HepG2 (cell line): ENCODE results near the gene PCGF2. TPM values are rescaled to one million over a fixed set of nuclear protein-coding genes. Genes with fewer than 3 reads are reported as not detected.
A peak's percentile ranks its signal among the peaks of the same experiment; 100 is the strongest.

Experiments used
- JUN ChIP-seq: sonication (generic); formaldehyde crosslinking; IDR thresholded peaks from 2 replicates; pipeline ENCODE4 v1.4.0; 2020; ENCODE audit warnings: mild to moderate bottlenecking, missing genetic modification reagents
- KLF12 ChIP-seq: sonication (generic); formaldehyde crosslinking; IDR thresholded peaks from 2 replicates; pipeline ENCODE4 v1.4.0; 2020; ENCODE audit warnings: missing genetic modification reagents, borderline replicate concordance
- MEIS1 ChIP-seq: sonication (generic); formaldehyde crosslinking; IDR thresholded peaks from 2 replicates; pipeline ENCODE4 v1.9.0; 2021; ENCODE audit warnings: mild to moderate bottlenecking, missing genetic modification reagents, moderate library complexity, borderline replicate concordance
- SALL1 ChIP-seq: sonication (generic); formaldehyde crosslinking; IDR thresholded peaks from 2 replicates; pipeline ENCODE4 v1.8.0; 2022; ENCODE audit warnings: mild to moderate bottlenecking, missing genetic modification reagents
- SP5 ChIP-seq: IDR thresholded peaks from 2 replicates; pipeline ENCODE4 v1.6.1; 2016; ENCODE audit warnings: low read depth, borderline replicate concordance
- TCF12 ChIP-seq, 2 experiments: fragments of 450-650 bp in 1 of 2; sonication (generic) in 1 of 2; formaldehyde crosslinking in 1 of 2; IDR thresholded peaks; 2 replicates each; pipeline versions ENCODE4 v1.6.1 to v1.8.0; 2017 to 2022; ENCODE audit warnings: antibody characterized with exemption in 1 of 2, mild to moderate bottlenecking in 1 of 2, missing genetic modification reagents in 1 of 2, moderate library complexity in 1 of 2
- ZNF577 ChIP-seq: sonication (generic); formaldehyde crosslinking; IDR thresholded peaks from 2 replicates; pipeline ENCODE4 v1.4.0; 2020; ENCODE audit warnings: mild to moderate bottlenecking, low read depth, missing genetic modification reagents, borderline replicate concordance
- ZNF709 ChIP-seq: sonication (generic); formaldehyde crosslinking; IDR thresholded peaks from 2 replicates; pipeline ENCODE4 v1.5.0; 2020; ENCODE audit warnings: mild to moderate bottlenecking, missing genetic modification reagents
- ZNF790 ChIP-seq: sonication (generic); formaldehyde crosslinking; IDR thresholded peaks from 2 replicates; pipeline ENCODE4 v1.8.0; 2022; ENCODE audit warnings: missing genetic modification reagents, mild to moderate bottlenecking, borderline replicate concordance
- ZNF883 ChIP-seq: sonication (generic); formaldehyde crosslinking; IDR thresholded peaks from 2 replicates; pipeline ENCODE4 v1.5.1; 2020; ENCODE audit warnings: mild to moderate bottlenecking, missing genetic modification reagents; ENCODE audit errors: not compliant biosample characterization
- ZNF891 ChIP-seq: sonication (generic); formaldehyde crosslinking; IDR thresholded peaks from 2 replicates; pipeline ENCODE4 v1.5.0; 2020; ENCODE audit warnings: mild to moderate bottlenecking, missing genetic modification reagents
- polyA plus RNA-seq, 8 experiments: library from polyadenylated mRNA; depleted of rRNA in 3 of 8; stranded (reverse) in 7 of 8; unstranded in 1 of 8; fragments of >200 nt; fragmentation: Illumina TruSeq in 4 of 8; extraction: Trizol in 4 of 8; gene quantifications; 2 replicates each; pipeline versions ENCODE4 v1.2.1 to v1.2.3, GENCODE V29; 2011 to 2016; ENCODE audit warnings: low read depth in 4 of 8, missing spikeins in 1 of 8, mixed read lengths in 1 of 8; ENCODE audit not compliant: insufficient read depth in 1 of 8
- total RNA-seq, 5 experiments: library from RNA; depleted of rRNA; stranded (reverse); fragments of >200 nt; fragmentation: Illumina TruSeq; extraction: Trizol; gene quantifications; 2 replicates each; pipeline ENCODE4 v1.2.3, GENCODE V29; 2016; ENCODE audit warnings: low read depth in 1 of 5
- TF ChIP-seq, protein P1 (sequence below), 2 experiments: sonication (generic) in 1 of 2; formaldehyde crosslinking in 1 of 2; IDR thresholded peaks; 2 replicates each; pipeline versions ENCODE4 v1.5.1 to v1.6.1; 2011 to 2020; ENCODE audit warnings: borderline replicate concordance in 1 of 2, low read depth in 1 of 2, low read length in 1 of 2, mild to moderate bottlenecking in 1 of 2, missing genetic modification reagents in 1 of 2, moderate library complexity in 1 of 2
- TF ChIP-seq, protein P2 (sequence below): sonication (generic); formaldehyde crosslinking; IDR thresholded peaks from 2 replicates; pipeline ENCODE4 v1.5.0; 2020; ENCODE audit warnings: mild to moderate bottlenecking, missing genetic modification reagents
- TF ChIP-seq, protein P3 (sequence below): IDR thresholded peaks from 2 replicates; pipeline ENCODE4 v1.6.1; 2016; ENCODE audit warnings: mild to moderate bottlenecking
- TF ChIP-seq, protein P4 (sequence below): sonication (generic); formaldehyde crosslinking; IDR thresholded peaks from 2 replicates; pipeline ENCODE4 v1.4.0; 2020; ENCODE audit warnings: mild to moderate bottlenecking, missing genetic modification reagents
- TF ChIP-seq, protein P5 (sequence below): sonication (generic); formaldehyde crosslinking; IDR thresholded peaks from 2 replicates; pipeline ENCODE4 v1.8.0; 2022; ENCODE audit warnings: mild to moderate bottlenecking, missing genetic modification reagents; ENCODE audit not compliant: insufficient replicate concordance
- TF ChIP-seq, protein P6 (sequence below): sonication (generic); formaldehyde crosslinking; IDR thresholded peaks from 2 replicates; pipeline ENCODE4 v1.4.0; 2020; ENCODE audit warnings: missing genetic modification reagents

The PCGF2 gene
- total and polyA plus RNA-seq, 2 of the 13 experiments (the other 11 are each of a cell fraction or from before 2014, with no cell fraction given) = 11.6 to 29.4 TPM

DNA sequence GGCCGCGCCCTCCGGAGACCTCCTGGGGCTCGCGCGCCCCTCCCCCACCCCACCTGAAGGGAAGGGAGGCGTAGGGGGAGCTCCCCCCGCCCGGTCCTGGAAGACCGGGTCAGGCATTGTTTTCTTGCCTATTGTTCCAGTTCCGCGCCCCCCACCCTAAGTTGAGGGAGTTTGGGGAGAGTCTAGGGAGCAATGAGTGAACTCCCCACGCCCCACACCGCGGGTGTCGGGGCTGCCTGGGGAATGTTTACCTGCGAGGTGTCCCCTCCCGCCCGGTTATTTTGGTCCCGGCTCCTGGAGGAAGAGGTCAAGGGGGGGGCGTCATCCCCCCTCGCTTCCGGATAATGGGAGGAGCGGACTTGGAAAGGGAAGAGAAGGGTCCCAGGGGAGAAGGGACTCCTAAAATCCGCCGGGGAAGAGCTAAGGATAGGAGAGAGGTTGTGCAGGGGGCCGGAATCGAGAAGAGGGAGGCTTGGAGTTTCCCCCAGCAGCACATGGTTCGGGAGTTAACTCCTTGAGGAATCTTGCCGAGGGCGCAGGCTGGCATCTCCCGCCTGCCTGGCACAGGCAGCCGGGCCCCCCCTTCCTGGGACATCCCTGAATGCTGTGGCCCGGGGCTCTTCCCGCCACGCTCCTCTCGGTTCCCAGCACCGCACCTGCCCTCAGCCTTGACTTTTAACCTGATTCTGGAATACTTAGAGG, 42.2 kb downstream of the PCGF2 start (continued):
- TF ChIP-seq, protein P1, sequence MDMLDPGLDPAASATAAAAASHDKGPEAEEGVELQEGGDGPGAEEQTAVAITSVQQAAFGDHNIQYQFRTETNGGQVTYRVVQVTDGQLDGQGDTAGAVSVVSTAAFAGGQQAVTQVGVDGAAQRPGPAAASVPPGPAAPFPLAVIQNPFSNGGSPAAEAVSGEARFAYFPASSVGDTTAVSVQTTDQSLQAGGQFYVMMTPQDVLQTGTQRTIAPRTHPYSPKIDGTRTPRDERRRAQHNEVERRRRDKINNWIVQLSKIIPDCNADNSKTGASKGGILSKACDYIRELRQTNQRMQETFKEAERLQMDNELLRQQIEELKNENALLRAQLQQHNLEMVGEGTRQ (IDR thresholded peaks at IDR 0.05; ENCODE audit: low read depth, low read length) = no peak
- TF ChIP-seq, protein P1 (CRISPR knock-in tag; IDR thresholded peaks at IDR 0.05; ENCODE audit: borderline replicate concordance) = no peak
- TF ChIP-seq, protein P2, sequence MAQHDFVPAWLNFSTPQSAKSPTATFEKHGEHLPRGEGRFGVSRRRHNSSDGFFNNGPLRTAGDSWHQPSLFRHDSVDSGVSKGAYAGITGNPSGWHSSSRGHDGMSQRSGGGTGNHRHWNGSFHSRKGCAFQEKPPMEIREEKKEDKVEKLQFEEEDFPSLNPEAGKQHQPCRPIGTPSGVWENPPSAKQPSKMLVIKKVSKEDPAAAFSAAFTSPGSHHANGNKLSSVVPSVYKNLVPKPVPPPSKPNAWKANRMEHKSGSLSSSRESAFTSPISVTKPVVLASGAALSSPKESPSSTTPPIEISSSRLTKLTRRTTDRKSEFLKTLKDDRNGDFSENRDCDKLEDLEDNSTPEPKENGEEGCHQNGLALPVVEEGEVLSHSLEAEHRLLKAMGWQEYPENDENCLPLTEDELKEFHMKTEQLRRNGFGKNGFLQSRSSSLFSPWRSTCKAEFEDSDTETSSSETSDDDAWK (CRISPR knock-in tag) = no peak
- TF ChIP-seq SALL1 (CRISPR knock-in tag) = peak; percentile 62
- 0 out of 2 replicates have a peak, but pooled peaks have one; percentile 64 for TF ChIP-seq ZNF577 (CRISPR knock-in tag)
- TF ChIP-seq, protein P3, sequence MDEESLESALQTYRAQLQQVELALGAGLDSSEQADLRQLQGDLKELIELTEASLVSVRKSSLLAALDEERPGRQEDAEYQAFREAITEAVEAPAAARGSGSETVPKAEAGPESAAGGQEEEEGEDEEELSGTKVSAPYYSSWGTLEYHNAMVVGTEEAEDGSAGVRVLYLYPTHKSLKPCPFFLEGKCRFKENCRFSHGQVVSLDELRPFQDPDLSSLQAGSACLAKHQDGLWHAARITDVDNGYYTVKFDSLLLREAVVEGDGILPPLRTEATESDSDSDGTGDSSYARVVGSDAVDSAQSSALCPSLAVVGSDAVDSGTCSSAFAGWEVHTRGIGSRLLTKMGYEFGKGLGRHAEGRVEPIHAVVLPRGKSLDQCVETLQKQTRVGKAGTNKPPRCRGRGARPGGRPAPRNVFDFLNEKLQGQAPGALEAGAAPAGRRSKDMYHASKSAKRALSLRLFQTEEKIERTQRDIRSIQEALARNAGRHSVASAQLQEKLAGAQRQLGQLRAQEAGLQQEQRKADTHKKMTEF (CRISPR knock-in tag) = peak; percentile 33; the same call in 1 of the 2 replicates
- TF ChIP-seq, protein P4, sequence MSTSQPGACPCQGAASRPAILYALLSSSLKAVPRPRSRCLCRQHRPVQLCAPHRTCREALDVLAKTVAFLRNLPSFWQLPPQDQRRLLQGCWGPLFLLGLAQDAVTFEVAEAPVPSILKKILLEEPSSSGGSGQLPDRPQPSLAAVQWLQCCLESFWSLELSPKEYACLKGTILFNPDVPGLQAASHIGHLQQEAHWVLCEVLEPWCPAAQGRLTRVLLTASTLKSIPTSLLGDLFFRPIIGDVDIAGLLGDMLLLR (CRISPR knock-in tag) = peak; percentile 43; the same call in 1 of the 2 replicates
- TF ChIP-seq, protein P5, sequence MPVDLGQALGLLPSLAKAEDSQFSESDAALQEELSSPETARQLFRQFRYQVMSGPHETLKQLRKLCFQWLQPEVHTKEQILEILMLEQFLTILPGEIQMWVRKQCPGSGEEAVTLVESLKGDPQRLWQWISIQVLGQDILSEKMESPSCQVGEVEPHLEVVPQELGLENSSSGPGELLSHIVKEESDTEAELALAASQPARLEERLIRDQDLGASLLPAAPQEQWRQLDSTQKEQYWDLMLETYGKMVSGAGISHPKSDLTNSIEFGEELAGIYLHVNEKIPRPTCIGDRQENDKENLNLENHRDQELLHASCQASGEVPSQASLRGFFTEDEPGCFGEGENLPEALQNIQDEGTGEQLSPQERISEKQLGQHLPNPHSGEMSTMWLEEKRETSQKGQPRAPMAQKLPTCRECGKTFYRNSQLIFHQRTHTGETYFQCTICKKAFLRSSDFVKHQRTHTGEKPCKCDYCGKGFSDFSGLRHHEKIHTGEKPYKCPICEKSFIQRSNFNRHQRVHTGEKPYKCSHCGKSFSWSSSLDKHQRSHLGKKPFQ = peak; percentile 63
- 0 out of 2 replicates have a peak, but pooled peaks have one; percentile 45 for TF ChIP-seq JUN (CRISPR knock-in tag)
- peak; percentile 17; the same call in 1 of the 2 replicates for TF ChIP-seq KLF12 (CRISPR knock-in tag)
- peak; percentile 63; the same call in 1 of the 2 replicates for TF ChIP-seq ZNF709
- peak; percentile 79; the same call in 1 of the 2 replicates for TF ChIP-seq SP5 (CRISPR knock-in tag)
- no peak for TF ChIP-seq ZNF883 (CRISPR knock-in tag)
- TF ChIP-seq ZNF790 (CRISPR knock-in tag) = peak; percentile 84
- TF ChIP-seq ZNF891 (CRISPR knock-in tag) = peak; percentile 12; the same call in 1 of the 2 replicates
- 0 out of 2 replicates have a peak, but pooled peaks have one; percentile 39 for TF ChIP-seq MEIS1 (CRISPR knock-in tag)
- no peak for TF ChIP-seq TCF12 (IDR thresholded peaks at IDR 0.05)
- TF ChIP-seq TCF12 (CRISPR knock-in tag; IDR thresholded peaks at IDR 0.05) = peak; percentile 86
- TF ChIP-seq, protein P6, sequence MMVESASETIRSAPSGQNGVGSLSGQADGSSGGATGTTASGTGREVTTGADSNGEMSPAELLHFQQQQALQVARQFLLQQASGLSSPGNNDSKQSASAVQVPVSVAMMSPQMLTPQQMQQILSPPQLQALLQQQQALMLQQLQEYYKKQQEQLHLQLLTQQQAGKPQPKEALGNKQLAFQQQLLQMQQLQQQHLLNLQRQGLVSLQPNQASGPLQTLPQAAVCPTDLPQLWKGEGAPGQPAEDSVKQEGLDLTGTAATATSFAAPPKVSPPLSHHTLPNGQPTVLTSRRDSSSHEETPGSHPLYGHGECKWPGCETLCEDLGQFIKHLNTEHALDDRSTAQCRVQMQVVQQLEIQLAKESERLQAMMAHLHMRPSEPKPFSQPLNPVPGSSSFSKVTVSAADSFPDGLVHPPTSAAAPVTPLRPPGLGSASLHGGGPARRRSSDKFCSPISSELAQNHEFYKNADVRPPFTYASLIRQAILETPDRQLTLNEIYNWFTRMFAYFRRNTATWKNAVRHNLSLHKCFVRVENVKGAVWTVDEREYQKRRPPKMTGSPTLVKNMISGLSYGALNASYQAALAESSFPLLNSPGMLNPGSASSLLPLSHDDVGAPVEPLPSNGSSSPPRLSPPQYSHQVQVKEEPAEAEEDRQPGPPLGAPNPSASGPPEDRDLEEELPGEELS (CRISPR knock-in tag) = peak; percentile 41
